Lower leg skin (tissue), 3 donors: ENCODE results near the gene UMODL1.

Source experiments
- POLR2A ChIP-seq, 2 donors: fragments of 450-650 bp; IDR thresholded peaks; one replicate each; pipeline ENCODE4 v1.6.1; 2016 to 2017; ENCODE audit warnings: antibody characterized with exemption in 2 of 2, mild to moderate bottlenecking in 1 of 2, moderate library complexity in 1 of 2
- TF ChIP-seq, protein P1 (sequence below), 3 donors: fragments of 450-650 bp; IDR thresholded peaks; one replicate each; pipeline ENCODE4 v1.5.1; 2016; ENCODE audit warnings: antibody characterized with exemption in 3 of 3, mild to moderate bottlenecking in 3 of 3, moderate library complexity in 2 of 3

DNA sequence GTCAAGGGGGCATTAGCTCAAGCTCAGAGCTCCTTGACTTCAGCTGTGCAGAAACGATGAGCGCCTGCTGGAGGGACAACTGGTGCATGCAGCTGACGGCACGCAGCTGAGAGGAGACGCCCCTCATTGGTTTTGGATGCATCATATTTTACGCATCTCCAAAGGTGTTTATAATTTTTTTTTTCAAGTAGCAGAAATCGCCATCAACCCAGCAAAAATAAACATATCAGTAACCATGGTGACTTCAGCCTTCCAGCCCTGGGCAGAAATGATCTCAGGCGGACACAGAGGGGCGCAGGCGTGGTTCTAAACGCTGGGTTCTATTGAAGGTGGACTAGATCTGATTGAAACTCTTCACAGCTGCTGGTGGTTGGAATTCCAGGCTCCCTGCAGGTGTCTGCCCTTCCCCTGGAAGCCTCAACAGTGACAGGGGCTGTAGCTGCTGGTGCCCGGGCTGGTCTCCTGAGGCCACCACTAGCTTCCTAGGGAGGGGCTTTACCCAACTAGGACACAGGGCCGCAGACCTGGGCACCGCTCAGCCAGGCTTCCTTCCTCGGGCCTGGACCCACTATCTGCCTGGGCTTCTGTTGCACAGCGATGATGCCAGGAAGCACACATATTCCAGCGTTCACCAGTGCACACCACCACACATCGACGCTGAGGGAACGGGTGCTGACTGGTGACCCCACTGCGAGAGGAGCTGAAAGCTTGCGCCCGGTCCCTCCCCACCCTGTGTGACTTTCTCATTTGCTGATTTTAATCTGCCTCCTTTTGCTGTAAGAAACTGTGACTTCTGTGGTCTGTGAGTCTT is 84.1 kb downstream of the UMODL1 start:
- TF ChIP-seq, protein P1, sequence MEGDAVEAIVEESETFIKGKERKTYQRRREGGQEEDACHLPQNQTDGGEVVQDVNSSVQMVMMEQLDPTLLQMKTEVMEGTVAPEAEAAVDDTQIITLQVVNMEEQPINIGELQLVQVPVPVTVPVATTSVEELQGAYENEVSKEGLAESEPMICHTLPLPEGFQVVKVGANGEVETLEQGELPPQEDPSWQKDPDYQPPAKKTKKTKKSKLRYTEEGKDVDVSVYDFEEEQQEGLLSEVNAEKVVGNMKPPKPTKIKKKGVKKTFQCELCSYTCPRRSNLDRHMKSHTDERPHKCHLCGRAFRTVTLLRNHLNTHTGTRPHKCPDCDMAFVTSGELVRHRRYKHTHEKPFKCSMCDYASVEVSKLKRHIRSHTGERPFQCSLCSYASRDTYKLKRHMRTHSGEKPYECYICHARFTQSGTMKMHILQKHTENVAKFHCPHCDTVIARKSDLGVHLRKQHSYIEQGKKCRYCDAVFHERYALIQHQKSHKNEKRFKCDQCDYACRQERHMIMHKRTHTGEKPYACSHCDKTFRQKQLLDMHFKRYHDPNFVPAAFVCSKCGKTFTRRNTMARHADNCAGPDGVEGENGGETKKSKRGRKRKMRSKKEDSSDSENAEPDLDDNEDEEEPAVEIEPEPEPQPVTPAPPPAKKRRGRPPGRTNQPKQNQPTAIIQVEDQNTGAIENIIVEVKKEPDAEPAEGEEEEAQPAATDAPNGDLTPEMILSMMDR (IDR thresholded peaks at IDR 0.05), result no peak
- TF ChIP-seq POLR2A (IDR thresholded peaks at IDR 0.05), result no peak
